OCI-LY1 (cell line): ENCODE measurements around the gene GPSM1.

ENCODE experiments used
- H2AFZ ChIP-seq: fragments of 200-600 bp; sonication (generic), shearing (Covaris generic); 2 replicates; pipeline ENCODE4 v1.6.0; 2014; ENCODE audit warnings: antibody characterized with exemption, mild to moderate bottlenecking, low read length
- H3F3A ChIP-seq: fragments of 200-600 bp; sonication (generic), shearing (Covaris generic); 2 replicates; pipeline ENCODE4 v1.6.0; 2014; ENCODE audit warnings: mild to moderate bottlenecking, antibody characterized with exemption, low read length, moderate library complexity; ENCODE audit not compliant: insufficient read depth
- H3K27ac ChIP-seq: fragments of 200-600 bp; sonication (generic); 2 replicates; pipeline ENCODE4 v1.5.1; 2014; ENCODE audit warnings: low read length, mixed run types, mild to moderate bottlenecking, low read depth; ENCODE audit not compliant: poor library complexity, severe bottlenecking
- H3K27me3 ChIP-seq: fragments of 200-600 bp; sonication (generic); 2 replicates; pipeline ENCODE4 v1.6.0; 2014; ENCODE audit warnings: antibody characterized with exemption, mild to moderate bottlenecking, low read length, moderate library complexity; ENCODE audit not compliant: insufficient read depth
- H3K36me3 ChIP-seq: fragments of 200-600 bp; sonication (generic); 2 replicates; pipeline ENCODE4 v1.6.1; 2014; ENCODE audit warnings: mild to moderate bottlenecking, antibody characterized with exemption, low read length, moderate library complexity, mixed read lengths; ENCODE audit not compliant: insufficient read depth
- H3K4me1 ChIP-seq: fragments of 200-600 bp; sonication (generic); 2 replicates; pipeline ENCODE4 v1.5.1; 2014; ENCODE audit warnings: mild to moderate bottlenecking, low read length, moderate library complexity; ENCODE audit not compliant: insufficient read depth, severe bottlenecking
- H3K4me2 ChIP-seq: fragments of 200-600 bp; sonication (generic), shearing (Covaris generic); 2 replicates; pipeline ENCODE4 v1.6.1; 2014; ENCODE audit warnings: low read length
- H3K4me3 ChIP-seq: fragments of 200-600 bp; sonication (generic); 2 replicates; pipeline ENCODE4 v1.5.1; 2014; ENCODE audit warnings: low read length, low read depth, mild to moderate bottlenecking, mixed read lengths; ENCODE audit not compliant: poor library complexity, severe bottlenecking
- H3K79me2 ChIP-seq: fragments of 200-600 bp; shearing (Covaris generic); 2 replicates; pipeline ENCODE4 v1.6.1; 2016; ENCODE audit warnings: mixed run types, low read length, mixed read lengths; ENCODE audit not compliant: insufficient read depth
- H3K9ac ChIP-seq: fragments of 200-600 bp; sonication (generic), shearing (Covaris generic); 2 replicates; pipeline ENCODE4 v1.6.1; 2014; ENCODE audit warnings: mild to moderate bottlenecking, low read length, mixed read lengths
- H3K9me2 ChIP-seq: fragments of 200-600 bp; sonication (generic), shearing (Covaris generic); 2 replicates; pipeline ENCODE4 v1.6.1; 2014; ENCODE audit warnings: low read depth, mild to moderate bottlenecking, low read length, mixed read lengths
- H3K9me3 ChIP-seq: fragments of 200-600 bp; shearing (Covaris generic); 2 replicates; pipeline ENCODE4 v1.6.1; 2014; ENCODE audit warnings: low read length, mixed read lengths
- H4K20me1 ChIP-seq: fragments of 200-600 bp; sonication (generic), shearing (Covaris generic); 2 replicates; pipeline ENCODE4 v1.6.0; 2016; ENCODE audit warnings: mild to moderate bottlenecking, low read length; ENCODE audit not compliant: insufficient read depth
- EZH2 ChIP-seq: fragments of 200-600 bp; sonication (generic), shearing (Covaris generic); IDR thresholded peaks from 2 replicates; pipeline ENCODE4 v1.8.0; 2017; ENCODE audit warnings: borderline replicate concordance, mixed run types, mild to moderate bottlenecking, antibody characterized with exemption, low read length, moderate library complexity, mixed read lengths
- TF ChIP-seq, protein P1 (sequence below): fragments of 200-600 bp; sonication (generic), shearing (Covaris generic); IDR thresholded peaks from 2 replicates; pipeline ENCODE4 v1.5.1; 2017; ENCODE audit warnings: mild to moderate bottlenecking, antibody characterized with exemption, low read length, moderate library complexity, mixed read lengths

Gene GPSM1

GRCh38 chr9:136338511-136338910 lies 11.2 kb downstream of the GPSM1 start:
- no peaks in the 10 kb centered on the region for H3F3A ChIP-seq
- peaks cover 25% of the 10 kb centered on the region for H3K27me3 ChIP-seq
- H2AFZ ChIP-seq, result no peak overlapping the region
- H3K9me2 ChIP-seq, result no peaks in the 10 kb centered on the region
- no peaks in the 10 kb centered on the region for H3K9me3 ChIP-seq
- H4K20me1 ChIP-seq, result no peaks in the 10 kb centered on the region
- H3K4me1 ChIP-seq, result no peaks in the 10 kb centered on the region
- no peaks in the 10 kb centered on the region for H3K36me3 ChIP-seq
- no peak overlapping the region for H3K27ac ChIP-seq
- H3K9ac ChIP-seq, result no peak overlapping the region
- H3K4me2 ChIP-seq, result no peak overlapping the region
- no peak for TF ChIP-seq EZH2
- TF ChIP-seq, protein P1, sequence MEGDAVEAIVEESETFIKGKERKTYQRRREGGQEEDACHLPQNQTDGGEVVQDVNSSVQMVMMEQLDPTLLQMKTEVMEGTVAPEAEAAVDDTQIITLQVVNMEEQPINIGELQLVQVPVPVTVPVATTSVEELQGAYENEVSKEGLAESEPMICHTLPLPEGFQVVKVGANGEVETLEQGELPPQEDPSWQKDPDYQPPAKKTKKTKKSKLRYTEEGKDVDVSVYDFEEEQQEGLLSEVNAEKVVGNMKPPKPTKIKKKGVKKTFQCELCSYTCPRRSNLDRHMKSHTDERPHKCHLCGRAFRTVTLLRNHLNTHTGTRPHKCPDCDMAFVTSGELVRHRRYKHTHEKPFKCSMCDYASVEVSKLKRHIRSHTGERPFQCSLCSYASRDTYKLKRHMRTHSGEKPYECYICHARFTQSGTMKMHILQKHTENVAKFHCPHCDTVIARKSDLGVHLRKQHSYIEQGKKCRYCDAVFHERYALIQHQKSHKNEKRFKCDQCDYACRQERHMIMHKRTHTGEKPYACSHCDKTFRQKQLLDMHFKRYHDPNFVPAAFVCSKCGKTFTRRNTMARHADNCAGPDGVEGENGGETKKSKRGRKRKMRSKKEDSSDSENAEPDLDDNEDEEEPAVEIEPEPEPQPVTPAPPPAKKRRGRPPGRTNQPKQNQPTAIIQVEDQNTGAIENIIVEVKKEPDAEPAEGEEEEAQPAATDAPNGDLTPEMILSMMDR, result no peak
- H3K4me3 ChIP-seq, result no peak overlapping the region
- H3K79me2 ChIP-seq, result no peaks in the 10 kb centered on the region

DNA sequence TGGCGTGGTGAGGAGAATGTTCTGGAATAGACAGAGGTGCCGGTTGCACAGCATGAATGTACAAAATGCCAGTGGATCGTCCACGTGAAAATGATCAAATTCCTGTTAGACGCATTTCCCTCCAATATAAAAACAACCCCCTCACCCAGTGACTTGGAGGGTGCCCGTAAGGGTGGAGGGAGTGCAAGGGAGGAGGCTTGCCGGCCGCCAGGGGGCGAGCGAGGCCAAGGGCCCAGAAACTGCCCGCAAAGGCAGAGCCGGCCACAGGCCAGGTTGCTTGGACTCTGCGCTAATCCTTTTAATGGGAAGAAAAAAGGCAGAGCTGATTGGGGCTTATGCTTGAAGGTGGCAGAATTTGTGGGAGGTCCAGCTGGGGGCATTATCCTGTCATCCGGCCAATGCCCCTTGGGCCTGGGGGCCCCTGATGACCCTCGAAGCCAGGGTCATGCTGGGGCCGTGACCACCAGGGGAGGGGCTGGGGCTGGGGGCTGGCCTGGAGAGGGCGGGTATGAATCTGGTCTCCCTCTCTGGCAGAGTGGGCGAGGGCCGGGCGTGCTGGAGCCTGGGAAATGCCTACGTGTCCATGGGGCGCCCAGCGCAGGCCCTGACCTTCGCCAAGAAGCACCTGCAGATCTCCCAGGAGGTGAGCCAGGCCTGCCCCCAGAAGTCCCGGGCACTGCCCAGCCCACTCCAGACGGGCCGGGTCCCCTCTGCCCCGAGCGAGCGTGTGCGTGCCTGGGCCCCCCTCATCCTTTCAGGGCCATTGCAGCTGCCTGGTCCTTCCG lies 12.0 kb downstream of the GPSM1 start:
- Histone ChIP-seq H2AFZ (no peak overlapping the region), H3K79me2 (no peaks in the 10 kb centered on the region), H3K27me3 (peaks cover 25% of the 10 kb centered on the region), H3K9me3 (no peaks in the 10 kb centered on the region), H3K4me2 (no peak overlapping the region), H3K9ac (no peak overlapping the region), H3K36me3 (no peaks in the 10 kb centered on the region), H3K27ac (no peak overlapping the region), H3K4me1 (no peaks in the 10 kb centered on the region), H3K9me2 (no peaks in the 10 kb centered on the region), H3K4me3 (no peak overlapping the region), H3F3A (no peaks in the 10 kb centered on the region), H4K20me1 (no peaks in the 10 kb centered on the region)
- no peak for TF ChIP-seq EZH2
- TF ChIP-seq, protein P1, result peak; percentile 97

- Histone ChIP-seq H3K4me2 (no peak overlapping the region), H4K20me1 (no peaks in the 10 kb centered on the region), H3K9me2 (no peaks in the 10 kb centered on the region), H3K36me3 (no peaks in the 10 kb centered on the region), H3F3A (no peaks in the 10 kb centered on the region), H3K9ac (no peak overlapping the region), H3K4me1 (no peaks in the 10 kb centered on the region), H3K9me3 (no peaks in the 10 kb centered on the region), H2AFZ (no peak overlapping the region), H3K27ac (no peak overlapping the region), H3K27me3 (peaks cover 25% of the 10 kb centered on the region), H3K4me3 (no peak overlapping the region), H3K79me2 (no peaks in the 10 kb centered on the region)
- no peak for TF ChIP-seq EZH2
- TF ChIP-seq, protein P1, result no peak
Observed at GRCh38 chr9:136339958-136340310, 12.6 kb downstream of the GPSM1 start.
